Panc1 (cell line): ENCODE data around the gene MRLN.

Experiments
- POLR2AphosphoS5 ChIP-seq: IDR thresholded peaks from 2 replicates; pipeline ENCODE4 v1.6.1; 2012; ENCODE audit warnings: mild to moderate bottlenecking, low read depth, low read length, moderate library complexity
- SIN3A ChIP-seq: IDR thresholded peaks from 2 replicates; pipeline ENCODE4 v1.6.1; 2012; ENCODE audit warnings: low read depth, mild to moderate bottlenecking, low read length, moderate library complexity, borderline replicate concordance; ENCODE audit not compliant: insufficient read depth
- TCF7L2 ChIP-seq: IDR thresholded peaks from 2 replicates; pipeline ENCODE4 v1.6.1; 2011; ENCODE audit warnings: mild to moderate bottlenecking, low read depth, low read length, inconsistent platforms
- TF ChIP-seq, protein P1 (sequence below): fragments of 450-650 bp; IDR thresholded peaks from 2 replicates; pipeline ENCODE4 v1.5.1; 2017; ENCODE audit warnings: mild to moderate bottlenecking
- TF ChIP-seq, protein P2 (sequence below), 2 experiments: IDR thresholded peaks; 2 replicates each; pipeline ENCODE4 v1.6.1; 2011 to 2012; ENCODE audit warnings: low read depth in 2 of 2, control low read depth in 1 of 2, low read length in 1 of 2, mild to moderate bottlenecking in 1 of 2, moderate library complexity in 1 of 2; ENCODE audit not compliant: insufficient read depth in 1 of 2

DNA sequence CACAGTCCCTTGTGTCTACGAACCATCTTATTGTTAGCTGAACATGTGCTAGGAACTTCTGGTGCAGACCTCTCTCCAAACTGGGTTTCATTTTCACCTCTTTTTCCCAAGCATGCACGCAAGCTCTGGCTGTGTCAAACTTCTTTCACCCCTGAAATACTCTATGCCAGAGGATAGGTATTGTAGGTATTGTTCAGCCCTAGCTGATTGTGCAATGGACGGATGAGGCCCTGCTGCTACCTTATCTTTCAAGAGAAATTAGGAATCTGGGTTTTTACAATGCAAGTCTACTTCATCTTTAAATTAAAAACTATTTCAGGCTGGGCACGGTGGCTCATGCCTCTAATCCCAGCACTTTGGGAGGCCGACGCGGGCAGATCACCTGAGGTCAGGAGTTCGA, 28.3 kb upstream of the MRLN start:
- TF ChIP-seq, protein P1, sequence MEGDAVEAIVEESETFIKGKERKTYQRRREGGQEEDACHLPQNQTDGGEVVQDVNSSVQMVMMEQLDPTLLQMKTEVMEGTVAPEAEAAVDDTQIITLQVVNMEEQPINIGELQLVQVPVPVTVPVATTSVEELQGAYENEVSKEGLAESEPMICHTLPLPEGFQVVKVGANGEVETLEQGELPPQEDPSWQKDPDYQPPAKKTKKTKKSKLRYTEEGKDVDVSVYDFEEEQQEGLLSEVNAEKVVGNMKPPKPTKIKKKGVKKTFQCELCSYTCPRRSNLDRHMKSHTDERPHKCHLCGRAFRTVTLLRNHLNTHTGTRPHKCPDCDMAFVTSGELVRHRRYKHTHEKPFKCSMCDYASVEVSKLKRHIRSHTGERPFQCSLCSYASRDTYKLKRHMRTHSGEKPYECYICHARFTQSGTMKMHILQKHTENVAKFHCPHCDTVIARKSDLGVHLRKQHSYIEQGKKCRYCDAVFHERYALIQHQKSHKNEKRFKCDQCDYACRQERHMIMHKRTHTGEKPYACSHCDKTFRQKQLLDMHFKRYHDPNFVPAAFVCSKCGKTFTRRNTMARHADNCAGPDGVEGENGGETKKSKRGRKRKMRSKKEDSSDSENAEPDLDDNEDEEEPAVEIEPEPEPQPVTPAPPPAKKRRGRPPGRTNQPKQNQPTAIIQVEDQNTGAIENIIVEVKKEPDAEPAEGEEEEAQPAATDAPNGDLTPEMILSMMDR: no peak
- TF ChIP-seq, protein P2, sequence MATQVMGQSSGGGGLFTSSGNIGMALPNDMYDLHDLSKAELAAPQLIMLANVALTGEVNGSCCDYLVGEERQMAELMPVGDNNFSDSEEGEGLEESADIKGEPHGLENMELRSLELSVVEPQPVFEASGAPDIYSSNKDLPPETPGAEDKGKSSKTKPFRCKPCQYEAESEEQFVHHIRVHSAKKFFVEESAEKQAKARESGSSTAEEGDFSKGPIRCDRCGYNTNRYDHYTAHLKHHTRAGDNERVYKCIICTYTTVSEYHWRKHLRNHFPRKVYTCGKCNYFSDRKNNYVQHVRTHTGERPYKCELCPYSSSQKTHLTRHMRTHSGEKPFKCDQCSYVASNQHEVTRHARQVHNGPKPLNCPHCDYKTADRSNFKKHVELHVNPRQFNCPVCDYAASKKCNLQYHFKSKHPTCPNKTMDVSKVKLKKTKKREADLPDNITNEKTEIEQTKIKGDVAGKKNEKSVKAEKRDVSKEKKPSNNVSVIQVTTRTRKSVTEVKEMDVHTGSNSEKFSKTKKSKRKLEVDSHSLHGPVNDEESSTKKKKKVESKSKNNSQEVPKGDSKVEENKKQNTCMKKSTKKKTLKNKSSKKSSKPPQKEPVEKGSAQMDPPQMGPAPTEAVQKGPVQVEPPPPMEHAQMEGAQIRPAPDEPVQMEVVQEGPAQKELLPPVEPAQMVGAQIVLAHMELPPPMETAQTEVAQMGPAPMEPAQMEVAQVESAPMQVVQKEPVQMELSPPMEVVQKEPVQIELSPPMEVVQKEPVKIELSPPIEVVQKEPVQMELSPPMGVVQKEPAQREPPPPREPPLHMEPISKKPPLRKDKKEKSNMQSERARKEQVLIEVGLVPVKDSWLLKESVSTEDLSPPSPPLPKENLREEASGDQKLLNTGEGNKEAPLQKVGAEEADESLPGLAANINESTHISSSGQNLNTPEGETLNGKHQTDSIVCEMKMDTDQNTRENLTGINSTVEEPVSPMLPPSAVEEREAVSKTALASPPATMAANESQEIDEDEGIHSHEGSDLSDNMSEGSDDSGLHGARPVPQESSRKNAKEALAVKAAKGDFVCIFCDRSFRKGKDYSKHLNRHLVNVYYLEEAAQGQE (IDR thresholded peaks at IDR 0.05; ENCODE audit: insufficient read depth in 1 of 2, low read depth in 2 of 2, low read length in 1 of 2): no peak
- TF ChIP-seq SIN3A (no peak), POLR2AphosphoS5 (no peak), TCF7L2 (no peak)
